ENCODE data around the gene ANKRD53. TPM values are rescaled to one million over a fixed set of nuclear protein-coding genes. Genes with fewer than 3 reads are reported as not detected.

Gene ANKRD53
- total RNA-seq, 1 experiment from 2014 or later, result not detected

GRCh38 chr2:70936165-70936978, 42.1 kb upstream of the ANKRD53 start:
- ChIA-PET POLR2A (ENCODE audit: unreplicated experiment) (interaction anchor here (0.5 kb wide), 1 partner anchor 291 kb away, joined by 4 read pairs; the partner anchor contains the start of gene PAIP2B), CTCF (interaction anchor here (0.7 to 1.2 kb wide), 2 partner anchors 16 to 65 kb away, joined by 3 to 4 read pairs; no protein-coding TSS in a partner anchor)
- Histone ChIP-seq H3K9me3 (ENCODE audit: insufficient read depth, low read depth) (no peaks in the 10 kb centered on the region), H3K4me3 (no peak overlapping the region), H3K9me2 (ENCODE audit: insufficient read depth) (no peaks in the 10 kb centered on the region), H3K4me1 (replicated peaks; ENCODE audit: insufficient read depth) (peaks cover 29% of the 10 kb centered on the region), H2AFZ (no peak overlapping the region), H3K27me3 (ENCODE audit: insufficient read depth, low read depth) (no peaks in the 10 kb centered on the region), H3K4me2 (peak overlapping the region; percentile 47), H3K36me3 (ENCODE audit: low read depth) (no peaks in the 10 kb centered on the region), H3F3A (ENCODE audit: insufficient read depth, low read depth) (peaks cover 6% of the 10 kb centered on the region; the same call in 1 of the 2 replicates), H3K79me2 (ENCODE audit: low read depth) (no peaks in the 10 kb centered on the region), H4K20me1 (ENCODE audit: insufficient read depth) (no peaks in the 10 kb centered on the region), H3K27ac (peak overlapping the region; percentile 23; the same call in 1 of the 2 replicates)
- intact Hi-C loops (cut with micrococcal nuclease; ENCODE audit: unreplicated experiment), result no loop called here
- TF ChIP-seq EZH2 (IDR thresholded peaks at IDR 0.05; ENCODE audit: low read depth) (no peak), CTCF (conservative IDR thresholded peaks at IDR 0.05) (no peak)
- no peak for DNase-seq
- BruUV-seq (replicated peaks), result no TSS peak

GRCh38 chr2:70936979-70937811, 41.2 kb upstream of the ANKRD53 start:
- H3K4me2 ChIP-seq, result peak overlapping the region; percentile 47
- no peaks in the 10 kb centered on the region for H4K20me1 ChIP-seq (ENCODE audit: insufficient read depth)
- no peak for TF ChIP-seq CTCF (conservative IDR thresholded peaks at IDR 0.05)
- TF ChIP-seq EZH2 (IDR thresholded peaks at IDR 0.05; ENCODE audit: low read depth), result no peak
- H3K9me3 ChIP-seq (ENCODE audit: insufficient read depth, low read depth), result no peaks in the 10 kb centered on the region
- H3K4me3 ChIP-seq, result no peak overlapping the region
- ChIA-PET POLR2A (ENCODE audit: unreplicated experiment) (interaction anchor here (0.8 kb wide), 1 partner anchor 87 kb away, joined by 4 read pairs; no protein-coding TSS in a partner anchor), CTCF (interaction anchor here (0.9 to 1.2 kb wide), 2 partner anchors 11 to 66 kb away, joined by 3 to 4 read pairs; no protein-coding TSS in a partner anchor)
- DNase-seq, result peak; percentile 59 to 82
- no peaks in the 10 kb centered on the region for H3K79me2 ChIP-seq (ENCODE audit: low read depth)
- H3K4me1 ChIP-seq (replicated peaks; ENCODE audit: insufficient read depth), result peaks cover 29% of the 10 kb centered on the region
- H3K27me3 ChIP-seq (ENCODE audit: insufficient read depth, low read depth), result no peaks in the 10 kb centered on the region
- peak overlapping the region; percentile 39; the same call in 1 of the 2 replicates for H3K27ac ChIP-seq
- no TSS peak for BruUV-seq (replicated peaks)
- intact Hi-C loops (cut with micrococcal nuclease; ENCODE audit: unreplicated experiment), result no loop called here
- H3K36me3 ChIP-seq (ENCODE audit: low read depth), result no peaks in the 10 kb centered on the region
- no peaks in the 10 kb centered on the region for H3K9me2 ChIP-seq (ENCODE audit: insufficient read depth)
- H3F3A ChIP-seq (ENCODE audit: insufficient read depth, low read depth), result peaks cover 6% of the 10 kb centered on the region; the same call in 1 of the 2 replicates
- H2AFZ ChIP-seq, result no peak overlapping the region
